ENCODE data around the gene ZNF580. TPM values are rescaled to one million over a fixed set of nuclear protein-coding genes. Genes with fewer than 3 reads are reported as not detected.

The ZNF580 gene
- total RNA-seq, 1 experiment from 2014 or later, result 15.2 TPM

- H3F3A ChIP-seq (ENCODE audit: low read length, unreplicated experiment), result no peaks in the 10 kb centered on the region
- no TSS peak for BruUV-seq (replicated peaks)
- H3K9me2 ChIP-seq (replicated peaks; ENCODE audit: low read length), result no peaks in the 10 kb centered on the region
- no peaks in the 10 kb centered on the region for H3K27me3 ChIP-seq (ENCODE audit: low read length)
- CTCF ChIA-PET, result no interaction called here
- H3K27ac ChIP-seq (ENCODE audit: low read length), result no peak overlapping the region
- no peaks in the 10 kb centered on the region for H4K20me1 ChIP-seq (ENCODE audit: low read length)
- no peak overlapping the region for H2AFZ ChIP-seq (ENCODE audit: low read length)
- H3K9me3 ChIP-seq (ENCODE audit: low read length), result no peaks in the 10 kb centered on the region
- ATAC-seq, result no peak
- intact Hi-C loops (cut with micrococcal nuclease), result no loop called here
- POLR2A ChIA-PET (ENCODE audit: unreplicated experiment), result no interaction called here
- TF ChIP-seq EZH2 (IDR thresholded peaks at IDR 0.05; ENCODE audit: low read length, unreplicated experiment), result no peak
- TF ChIP-seq, protein P1, sequence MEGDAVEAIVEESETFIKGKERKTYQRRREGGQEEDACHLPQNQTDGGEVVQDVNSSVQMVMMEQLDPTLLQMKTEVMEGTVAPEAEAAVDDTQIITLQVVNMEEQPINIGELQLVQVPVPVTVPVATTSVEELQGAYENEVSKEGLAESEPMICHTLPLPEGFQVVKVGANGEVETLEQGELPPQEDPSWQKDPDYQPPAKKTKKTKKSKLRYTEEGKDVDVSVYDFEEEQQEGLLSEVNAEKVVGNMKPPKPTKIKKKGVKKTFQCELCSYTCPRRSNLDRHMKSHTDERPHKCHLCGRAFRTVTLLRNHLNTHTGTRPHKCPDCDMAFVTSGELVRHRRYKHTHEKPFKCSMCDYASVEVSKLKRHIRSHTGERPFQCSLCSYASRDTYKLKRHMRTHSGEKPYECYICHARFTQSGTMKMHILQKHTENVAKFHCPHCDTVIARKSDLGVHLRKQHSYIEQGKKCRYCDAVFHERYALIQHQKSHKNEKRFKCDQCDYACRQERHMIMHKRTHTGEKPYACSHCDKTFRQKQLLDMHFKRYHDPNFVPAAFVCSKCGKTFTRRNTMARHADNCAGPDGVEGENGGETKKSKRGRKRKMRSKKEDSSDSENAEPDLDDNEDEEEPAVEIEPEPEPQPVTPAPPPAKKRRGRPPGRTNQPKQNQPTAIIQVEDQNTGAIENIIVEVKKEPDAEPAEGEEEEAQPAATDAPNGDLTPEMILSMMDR (conservative IDR thresholded peaks at IDR 0.05; ENCODE audit: low read depth, low read length), result no peak
- TF ChIP-seq EZH2phosphoT487 (IDR thresholded peaks at IDR 0.05; ENCODE audit: borderline replicate concordance, low read length), result no peak
- no peaks in the 10 kb centered on the region for H3K79me2 ChIP-seq (ENCODE audit: low read length)
- no peak overlapping the region for H3K4me2 ChIP-seq (ENCODE audit: low read length)
- DNase-seq, result no peak
- no peak overlapping the region for H3K9ac ChIP-seq (ENCODE audit: low read length)
- no peaks in the 10 kb centered on the region for H3K4me1 ChIP-seq (ENCODE audit: insufficient read depth, low read length)
- H3K36me3 ChIP-seq (ENCODE audit: low read depth, low read length), result peaks cover 4% of the 10 kb centered on the region; the same call in 1 of the 2 replicates
- no peak overlapping the region for H3K4me3 ChIP-seq (ENCODE audit: low read length)
Observed at GRCh38 chr19:55592391-55593090, 48.3 kb upstream of the ZNF580 start.

DNA sequence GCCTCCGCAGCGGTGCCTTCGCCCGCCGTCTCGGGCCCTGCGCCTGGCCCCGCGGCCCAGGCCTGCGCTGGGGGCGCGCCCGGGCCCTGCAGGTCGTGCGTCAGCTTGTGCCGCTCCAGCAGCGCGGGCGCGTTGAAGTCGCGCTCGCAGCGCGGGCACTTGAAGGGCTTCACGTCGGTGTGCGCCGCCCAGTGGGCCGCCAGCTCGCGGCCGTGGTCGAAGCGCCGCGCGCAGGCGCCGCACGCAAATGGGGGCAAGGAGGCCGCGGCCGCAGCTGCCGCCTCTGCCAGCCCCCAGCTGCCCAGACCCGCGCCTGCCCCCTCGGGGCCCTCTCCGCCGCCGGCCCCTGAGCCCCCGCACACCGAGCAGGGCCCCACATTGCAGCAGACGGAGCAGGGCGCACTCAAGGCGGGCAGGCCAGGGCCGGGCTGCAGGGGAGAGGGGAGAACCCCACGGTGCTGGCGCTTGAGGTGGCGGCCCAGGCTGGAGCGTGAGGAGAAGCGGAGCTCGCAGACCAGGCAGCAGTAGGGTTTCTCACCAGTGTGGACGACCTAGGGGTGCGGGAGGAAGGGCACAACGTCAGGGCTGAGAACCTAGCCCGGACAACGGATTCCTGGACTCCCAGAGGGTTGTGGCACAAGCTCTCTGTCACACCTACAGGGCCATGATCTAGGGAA, 47.6 kb upstream of the ZNF580 start:
- H3F3A ChIP-seq (ENCODE audit: low read length, unreplicated experiment), result no peaks in the 10 kb centered on the region
- DNase-seq (no peak), ATAC-seq (no peak)
- H3K27ac ChIP-seq (ENCODE audit: low read length), result no peak overlapping the region
- H3K4me1 ChIP-seq (ENCODE audit: insufficient read depth, low read length), result 0 out of 2 replicates have a peak, but pooled peaks cover 2% of the 10 kb centered on the region
- H3K4me3 ChIP-seq (ENCODE audit: low read length), result no peak overlapping the region
- POLR2A ChIA-PET (ENCODE audit: unreplicated experiment), result no interaction called here
- H3K9ac ChIP-seq (ENCODE audit: low read length), result no peak overlapping the region
- no TSS peak for BruUV-seq (replicated peaks)
- CTCF ChIA-PET, result no interaction called here
- no peaks in the 10 kb centered on the region for H3K9me3 ChIP-seq (ENCODE audit: low read length)
- no peak overlapping the region for H3K4me2 ChIP-seq (ENCODE audit: low read length)
- TF ChIP-seq, protein P1 (conservative IDR thresholded peaks at IDR 0.05; ENCODE audit: low read depth, low read length), result no peak
- TF ChIP-seq EZH2 (IDR thresholded peaks at IDR 0.05; ENCODE audit: low read length, unreplicated experiment) (no peak), EZH2phosphoT487 (IDR thresholded peaks at IDR 0.05; ENCODE audit: borderline replicate concordance, low read length) (no peak)
- H4K20me1 ChIP-seq (ENCODE audit: low read length), result no peaks in the 10 kb centered on the region
- no peak overlapping the region for H2AFZ ChIP-seq (ENCODE audit: low read length)
- peaks cover 4% of the 10 kb centered on the region; the same call in 1 of the 2 replicates for H3K36me3 ChIP-seq (ENCODE audit: low read depth, low read length)
- intact Hi-C loops (cut with micrococcal nuclease), result no loop called here
- 0 out of 2 replicates have a peak, but pooled peaks cover 2% of the 10 kb centered on the region for H3K79me2 ChIP-seq (ENCODE audit: low read length)
- H3K27me3 ChIP-seq (ENCODE audit: low read length), result no peaks in the 10 kb centered on the region
- no peaks in the 10 kb centered on the region for H3K9me2 ChIP-seq (replicated peaks; ENCODE audit: low read length)
